ENCODE data around the gene DBN1.

GRCh38 chr5:177444106-177445051, 29.1 kb downstream of the DBN1 start:
- TF ChIP-seq, protein P1, sequence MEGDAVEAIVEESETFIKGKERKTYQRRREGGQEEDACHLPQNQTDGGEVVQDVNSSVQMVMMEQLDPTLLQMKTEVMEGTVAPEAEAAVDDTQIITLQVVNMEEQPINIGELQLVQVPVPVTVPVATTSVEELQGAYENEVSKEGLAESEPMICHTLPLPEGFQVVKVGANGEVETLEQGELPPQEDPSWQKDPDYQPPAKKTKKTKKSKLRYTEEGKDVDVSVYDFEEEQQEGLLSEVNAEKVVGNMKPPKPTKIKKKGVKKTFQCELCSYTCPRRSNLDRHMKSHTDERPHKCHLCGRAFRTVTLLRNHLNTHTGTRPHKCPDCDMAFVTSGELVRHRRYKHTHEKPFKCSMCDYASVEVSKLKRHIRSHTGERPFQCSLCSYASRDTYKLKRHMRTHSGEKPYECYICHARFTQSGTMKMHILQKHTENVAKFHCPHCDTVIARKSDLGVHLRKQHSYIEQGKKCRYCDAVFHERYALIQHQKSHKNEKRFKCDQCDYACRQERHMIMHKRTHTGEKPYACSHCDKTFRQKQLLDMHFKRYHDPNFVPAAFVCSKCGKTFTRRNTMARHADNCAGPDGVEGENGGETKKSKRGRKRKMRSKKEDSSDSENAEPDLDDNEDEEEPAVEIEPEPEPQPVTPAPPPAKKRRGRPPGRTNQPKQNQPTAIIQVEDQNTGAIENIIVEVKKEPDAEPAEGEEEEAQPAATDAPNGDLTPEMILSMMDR (IDR thresholded peaks at IDR 0.05), result no peak
- peak in 1 of 3 donors; percentile 6 for TF ChIP-seq POLR2AphosphoS5 (IDR thresholded peaks at IDR 0.05)

All from transverse colon (tissue), 4 donors.